GM23338 (cell line): Measurements from ENCODE around the gene KCNK4.

Source experiments
- CREB1 ChIP-seq: fragments of 250-450 bp; sonication (Bioruptor Pico); IDR thresholded peaks from 2 replicates; pipeline ENCODE4 v1.5.0; 2020; ENCODE audit warnings: low read depth, mild to moderate bottlenecking, moderate library complexity
- CTCF ChIP-seq, 2 experiments: fragments of 200-600 bp in 1 of 2; sonication (generic) in 1 of 2; conservative IDR thresholded peaks; 2 replicates each; pipeline versions ENCODE4 v1.5.1 to v1.6.1; 2016 to 2017; ENCODE audit warnings: antibody characterized with exemption in 2 of 2, low read depth in 2 of 2, mild to moderate bottlenecking in 2 of 2, moderate library complexity in 1 of 2
- ETS1 ChIP-seq: IDR thresholded peaks from 2 replicates; pipeline ENCODE4 v1.6.1; 2016; ENCODE audit warnings: antibody characterized with exemption
- EZH2 ChIP-seq: fragments of 200-600 bp; sonication (generic); IDR thresholded peaks from one replicate; pipeline ENCODE4 v1.8.0; 2017; ENCODE audit warnings: antibody characterized with exemption, mild to moderate bottlenecking, low read depth; ENCODE audit not compliant: unreplicated experiment
- EZH2phosphoT487 ChIP-seq: fragments of 200-600 bp; sonication (generic); IDR thresholded peaks from one replicate; pipeline ENCODE4 v1.8.1; 2018; ENCODE audit warnings: antibody characterized with exemption; ENCODE audit not compliant: unreplicated experiment
- JUNB ChIP-seq: IDR thresholded peaks from one replicate; pipeline ENCODE4 v1.6.1; 2016; ENCODE audit warnings: antibody characterized with exemption; ENCODE audit not compliant: unreplicated experiment
- NANOG ChIP-seq: IDR thresholded peaks from 2 replicates; pipeline ENCODE4 v1.6.1; 2016; ENCODE audit warnings: antibody characterized with exemption, borderline replicate concordance
- POLR2AphosphoS5 ChIP-seq: IDR thresholded peaks from 2 replicates; pipeline ENCODE4 v1.6.1; 2016; ENCODE audit warnings: antibody characterized with exemption, low read depth
- REST ChIP-seq: IDR thresholded peaks from one replicate; pipeline ENCODE4 v1.6.1; 2018; ENCODE audit warnings: antibody characterized with exemption; ENCODE audit not compliant: unreplicated experiment
- STAT1 ChIP-seq: IDR thresholded peaks from one replicate; pipeline ENCODE4 v1.6.1; 2016; ENCODE audit warnings: antibody characterized with exemption; ENCODE audit not compliant: unreplicated experiment
- ZNF114 ChIP-seq: fragments of 250-450 bp; sonication (Bioruptor Pico); IDR thresholded peaks from 2 replicates; pipeline ENCODE4 v1.5.0; 2020; ENCODE audit warnings: mild to moderate bottlenecking, moderate library complexity
- ZNF331 ChIP-seq: fragments of 250-450 bp; sonication (Bioruptor Pico); IDR thresholded peaks from 2 replicates; pipeline ENCODE4 v1.5.0; 2020; ENCODE audit warnings: low read depth, mild to moderate bottlenecking, moderate library complexity
- ZNF462 ChIP-seq: fragments of 250-450 bp; sonication (Bioruptor Pico); IDR thresholded peaks from 2 replicates; pipeline ENCODE4 v1.5.0; 2020; ENCODE audit warnings: mild to moderate bottlenecking, moderate library complexity

- TF ChIP-seq CREB1 (no peak), REST (no peak), POLR2AphosphoS5 (no peak), CTCF (conservative IDR thresholded peaks at IDR 0.05; ENCODE audit: low read depth in 2 of 2) (no peak), EZH2 (no peak), JUNB (no peak), NANOG (no peak), ZNF331 (CRISPR knock-in tag) (no peak), EZH2phosphoT487 (no peak), ETS1 (no peak), STAT1 (no peak), ZNF462 (no peak), ZNF114 (CRISPR knock-in tag) (no peak)
Measured at GRCh38 chr11:64341429-64341828, 50.3 kb downstream of the KCNK4 start.
